Measurements from ENCODE around the gene CYB561D2. TPM values are rescaled to one million over a fixed set of nuclear protein-coding genes. Genes with fewer than 3 reads are reported as not detected.

Gene CYB561D2
- total and polyA plus RNA-seq, 10 of the 15 experiments (the other 5 are each of a cell fraction or from before 2014, with no cell fraction given), result 7.6 to 39.2 (median 18.8) TPM

GRCh38 chr3:50327943-50328691, 22.5 kb upstream of the CYB561D2 start, which contains the start of gene TUSC2 (continued):
- TF ChIP-seq ZNF687 (IDR thresholded peaks at IDR 0.05) (peak; percentile 54; the same call in 1 of the 2 replicates), ZBTB4 (CRISPR knock-in tag; IDR thresholded peaks at IDR 0.05) (no peak), HDGF (IDR thresholded peaks at IDR 0.05) (no peak), KLF5 (IDR thresholded peaks at IDR 0.05; ENCODE audit: partially characterized antibody) (no peak), MTA2 (IDR thresholded peaks at IDR 0.05; ENCODE audit: low read depth) (no peak), PAX5 (IDR thresholded peaks at IDR 0.05; ENCODE audit: borderline replicate concordance, low read depth, low read length) (0 out of 2 replicates have a peak, but pooled peaks have one; percentile 22), BRCA1 (IDR thresholded peaks at IDR 0.05; ENCODE audit: low read depth, low read length) (no peak), RAD21 (IDR thresholded peaks at IDR 0.05; ENCODE audit: insufficient read depth, low read depth, low read length) (no peak)

Data from GM12878 (cell line).